Transverse colon (tissue), 4 donors: ENCODE data around the gene EED. TPM values are rescaled to one million over a fixed set of nuclear protein-coding genes. Genes with fewer than 3 reads are reported as not detected.
A peak's percentile ranks its signal among the peaks of the same experiment; 100 is the strongest.
"Not testable (repeated sequence)": the region's sequence is repeated elsewhere in the genome, so short reads cannot be mapped to it uniquely, and the experiment has no call there.

ENCODE experiments used
- DNase-seq: peaks from one replicate; pipeline ENCODE4 v3.0.0-alpha.2; 2019
- H3K27ac ChIP-seq, 4 donors: fragments of 200-600 bp; sonication (generic); 2 replicates each; pipeline ENCODE4 v1.5.1; 2016 to 2018; ENCODE audit warnings: inconsistent platforms in 4 of 4
- H3K27me3 ChIP-seq: fragments of 200-600 bp; sonication (generic); 2 replicates; pipeline ENCODE4 v1.5.1; 2017; ENCODE audit warnings: inconsistent platforms
- H3K36me3 ChIP-seq, 4 donors: fragments of 200-600 bp; sonication (generic); 2 replicates each; pipeline ENCODE4 v1.5.1; 2017 to 2019; ENCODE audit warnings: inconsistent platforms in 4 of 4
- H3K4me1 ChIP-seq, 4 donors: fragments of 200-600 bp; sonication (generic); 2 replicates each; pipeline ENCODE4 v1.5.1; 2017 to 2020; ENCODE audit warnings: inconsistent platforms in 4 of 4
- H3K4me3 ChIP-seq, 4 donors: fragments of 200-600 bp; sonication (generic); 1 replicate in 1 of 4; 2 replicates in 3 of 4; pipeline versions ENCODE4 v1.5.1 to v1.6.1; 2017 to 2019; ENCODE audit warnings: inconsistent platforms in 4 of 4
- H3K9me3 ChIP-seq, 2 donors: fragments of 200-600 bp; sonication (generic); 2 replicates each; pipeline ENCODE4 v1.5.1; 2017 to 2019; ENCODE audit warnings: inconsistent platforms in 2 of 2
- EP300 ChIP-seq: sonication (generic); formaldehyde crosslinking; IDR thresholded peaks from one replicate; pipeline ENCODE4 v1.6.1; 2017; ENCODE audit warnings: antibody characterized with exemption, low read depth
- POLR2A ChIP-seq: fragments of 450-650 bp; IDR thresholded peaks from one replicate; pipeline ENCODE4 v1.6.1; 2016; ENCODE audit warnings: antibody characterized with exemption, mild to moderate bottlenecking, moderate library complexity
- POLR2AphosphoS5 ChIP-seq, 3 donors: sonication (generic); formaldehyde crosslinking; IDR thresholded peaks; one replicate each; pipeline ENCODE4 v1.6.1; 2016; ENCODE audit warnings: antibody characterized with exemption in 3 of 3
- WGBS, 2 donors: methylation state at CpG; one replicate each; pipeline ENCODE4 v1.1.5; 2018; ENCODE audit warnings: low coverage in 1 of 2; 5-methylcytosine and 5-hydroxymethylcytosine counted together
- in situ Hi-C, 4 donors: fragments of 200-750 bp; cut with MboI; loops; one replicate each; pipeline versions ENCODE4 v1.15.0 to v1.15.1; 2017; ENCODE audit warnings: low sequenced_read_pairs in 3 of 4, low pct_ligation_motif_present in 1 of 4, low pct_unique_long_range_greater_than_20kb in 1 of 4
- intact Hi-C: fragments of 100-400 bp; cut with DNase I; formaldehyde crosslinking; loops from one replicate; pipeline ENCODE4 v1.15.1; 2023; ENCODE audit warnings: low total_unique reads
- total RNA-seq, 4 donors: library from RNA; depleted of rRNA; stranded (reverse); fragments of >200 nt; gene quantifications; one replicate each; pipeline ENCODE4 v1.1.0, GENCODE V29; 2016
- TF ChIP-seq, protein P1 (sequence below), 5 experiments: fragments of 200-600 bp in 3 of 5; fragments of 450-650 bp in 2 of 5; sonication (generic) in 3 of 5; IDR thresholded peaks; 1 replicate in 2 of 5; 2 replicates in 3 of 5; pipeline ENCODE4 v1.5.1; 2016 to 2017; ENCODE audit warnings: antibody characterized with exemption in 5 of 5, inconsistent platforms in 3 of 5, mild to moderate bottlenecking in 2 of 5, moderate library complexity in 1 of 5

The EED gene
- total RNA-seq, 4 donors from 2014 or later: 2.8 to 43.5 (median 23.5) TPM

DNA sequence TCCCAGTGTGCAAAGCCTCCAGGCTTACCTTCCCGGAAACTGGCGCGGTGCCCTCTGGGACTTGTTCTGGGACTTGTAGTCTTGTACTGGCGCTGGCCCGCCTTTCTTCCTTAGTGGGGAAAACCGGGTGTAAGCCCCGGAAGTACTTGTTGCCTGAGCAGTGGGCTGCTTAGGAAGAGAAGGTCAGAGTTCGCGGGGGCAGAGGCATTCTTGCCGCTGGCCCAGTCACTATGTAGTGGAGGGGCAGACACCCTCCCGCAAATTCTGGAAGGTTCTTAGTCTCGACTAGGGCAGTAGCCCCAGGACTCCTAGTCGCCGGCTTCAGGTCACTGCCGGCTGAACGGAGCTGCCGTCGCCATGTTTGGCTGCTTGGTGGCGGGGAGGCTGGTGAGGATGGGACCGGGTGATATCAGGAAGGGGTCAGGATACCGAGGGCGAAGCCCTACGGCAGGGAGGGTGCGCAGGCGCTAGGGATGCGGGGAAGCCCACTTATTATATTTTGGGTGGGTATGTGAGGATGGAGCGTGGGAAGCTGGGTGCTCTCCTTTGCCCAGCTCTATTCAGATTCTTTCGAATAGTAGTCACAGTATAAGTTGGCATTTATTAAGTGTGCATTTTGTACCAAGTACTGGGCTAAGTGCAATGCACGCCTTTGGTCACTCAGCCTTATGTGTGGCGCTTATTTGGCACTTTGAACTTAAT, 57.7 kb downstream of the EED start, which contains the start of gene HIKESHI:
Gene HIKESHI (plus strand): TSS at position 149 of the 702 bp plus-strand sequence. CDS start 209 bp downstream, at position 358.
- intact Hi-C loops (no loop called here), in situ Hi-C loops (no loop called here)
- peak within 1 kb of the TSS; percentile 65 to 96 (median 83) for H3K4me3 ChIP-seq
- H3K9me3 ChIP-seq: no peaks in the 10 kb centered on the region
- peak within 1 kb of the TSS; percentile 86 to 92 (median 87) for H3K27ac ChIP-seq
- 0 to 1% methylated on average over 3 to 20 of the region's 30 CpGs for WGBS, 2 donors
- TF ChIP-seq, protein P1, sequence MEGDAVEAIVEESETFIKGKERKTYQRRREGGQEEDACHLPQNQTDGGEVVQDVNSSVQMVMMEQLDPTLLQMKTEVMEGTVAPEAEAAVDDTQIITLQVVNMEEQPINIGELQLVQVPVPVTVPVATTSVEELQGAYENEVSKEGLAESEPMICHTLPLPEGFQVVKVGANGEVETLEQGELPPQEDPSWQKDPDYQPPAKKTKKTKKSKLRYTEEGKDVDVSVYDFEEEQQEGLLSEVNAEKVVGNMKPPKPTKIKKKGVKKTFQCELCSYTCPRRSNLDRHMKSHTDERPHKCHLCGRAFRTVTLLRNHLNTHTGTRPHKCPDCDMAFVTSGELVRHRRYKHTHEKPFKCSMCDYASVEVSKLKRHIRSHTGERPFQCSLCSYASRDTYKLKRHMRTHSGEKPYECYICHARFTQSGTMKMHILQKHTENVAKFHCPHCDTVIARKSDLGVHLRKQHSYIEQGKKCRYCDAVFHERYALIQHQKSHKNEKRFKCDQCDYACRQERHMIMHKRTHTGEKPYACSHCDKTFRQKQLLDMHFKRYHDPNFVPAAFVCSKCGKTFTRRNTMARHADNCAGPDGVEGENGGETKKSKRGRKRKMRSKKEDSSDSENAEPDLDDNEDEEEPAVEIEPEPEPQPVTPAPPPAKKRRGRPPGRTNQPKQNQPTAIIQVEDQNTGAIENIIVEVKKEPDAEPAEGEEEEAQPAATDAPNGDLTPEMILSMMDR (IDR thresholded peaks at IDR 0.05): no peak
- TF ChIP-seq POLR2A (peak; percentile 64), POLR2AphosphoS5 (IDR thresholded peaks at IDR 0.05) (peak in 2 of 3 donors; percentile 75 to 84), EP300 (no peak)
- DNase-seq: peak; percentile 100
- no peaks in the 10 kb centered on the region for H3K36me3 ChIP-seq
- H3K27me3 ChIP-seq: no peaks in the 10 kb centered on the region
- peaks cover 0 to 14% (median 9%) of the 10 kb centered on the region in 4 donors for H3K4me1 ChIP-seq

- no peaks in the 10 kb centered on the region for H3K9me3 ChIP-seq
- no peak for DNase-seq
- peak overlapping the region in 3 of 4 donors; percentile 65 to 96 (median 74) for H3K4me3 ChIP-seq
- H3K4me1 ChIP-seq: peaks cover 0 to 14% (median 9%) of the 10 kb centered on the region in 4 donors
- WGBS, 2 donors: 70 to 75% methylated on average over 2 of the region's 2 CpGs
- intact Hi-C loops (no loop called here), in situ Hi-C loops (no loop called here)
- TF ChIP-seq EP300 (no peak), POLR2AphosphoS5 (IDR thresholded peaks at IDR 0.05) (no peak), POLR2A (no peak)
- TF ChIP-seq, protein P1 (IDR thresholded peaks at IDR 0.05): no peak
- H3K27ac ChIP-seq: peak overlapping the region in 1 of 4 donors; percentile 92
- no peaks in the 10 kb centered on the region for H3K36me3 ChIP-seq
- no peaks in the 10 kb centered on the region for H3K27me3 ChIP-seq
Observed at GRCh38 chr11:86303257-86303656, 58.7 kb downstream of the EED start.

GRCh38 chr11:86308710-86309109, 64.2 kb downstream of the EED start:
- in situ Hi-C loops, H3K27me3 ChIP-seq, H3K36me3 ChIP-seq, H3K9me3 ChIP-seq, H3K4me1 ChIP-seq, intact Hi-C loops, H3K27ac ChIP-seq, H3K4me3 ChIP-seq, DNase-seq: not testable (repeated sequence)
- 90 to 94% methylated on average over 2 to 4 of the region's 4 CpGs for WGBS, 2 donors

DNA sequence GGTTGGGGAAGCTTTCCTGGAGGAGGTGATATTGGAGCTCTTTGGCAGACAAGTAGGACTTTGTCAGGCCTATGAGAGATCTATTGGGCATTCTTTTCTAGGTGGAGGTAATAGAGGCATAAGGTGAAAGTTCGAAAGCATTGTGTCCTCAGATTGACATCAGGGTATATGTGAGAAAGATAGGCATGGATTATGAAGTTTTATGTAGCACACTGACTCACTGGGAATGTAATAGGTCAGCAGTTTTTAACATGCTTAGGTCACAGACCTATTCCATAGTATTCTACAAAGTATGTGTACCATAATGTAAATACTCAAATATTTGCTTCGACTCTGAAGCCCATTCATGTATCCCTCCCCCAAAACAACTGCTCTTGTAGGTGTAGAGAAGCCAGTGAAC, 69.2 kb downstream of the EED start:
- peaks cover 0 to 4% (median 0%) of the 10 kb centered on the region in 4 donors for H3K4me1 ChIP-seq
- 96% methylated on average over 2 of the region's 2 CpGs for WGBS, 2 donors

DNA sequence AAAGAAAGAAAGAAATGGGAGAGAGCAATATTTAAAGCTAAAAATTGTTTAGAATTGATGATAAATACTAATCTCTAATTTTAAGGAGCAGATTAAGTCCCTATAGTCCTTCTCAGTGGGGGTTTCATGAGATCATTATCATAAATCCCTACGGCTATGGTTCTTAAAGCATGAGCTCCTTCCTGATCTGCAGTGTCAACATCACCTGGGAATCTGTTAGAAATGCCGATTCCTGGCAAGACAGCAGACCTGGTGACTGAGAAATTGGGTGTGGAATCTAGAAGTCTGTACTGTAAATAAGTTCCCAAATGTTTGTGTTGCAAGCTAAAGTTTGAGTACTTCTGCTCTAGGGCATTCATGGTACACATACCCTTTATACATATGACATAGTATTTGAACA, 70.1 kb downstream of the EED start:
- DNase-seq: no peak
- Histone ChIP-seq H3K27me3 (no peaks in the 10 kb centered on the region), H3K9me3 (no peaks in the 10 kb centered on the region), H3K27ac (no peak overlapping the region), H3K4me3 (no peak overlapping the region), H3K4me1 (peaks cover 0 to 4% (median 0%) of the 10 kb centered on the region in 4 donors), H3K36me3 (peaks cover 0 to 8% (median 3%) of the 10 kb centered on the region in 4 donors)
- intact Hi-C loops (no loop called here), in situ Hi-C loops (no loop called here)
- TF ChIP-seq POLR2A (no peak), POLR2AphosphoS5 (IDR thresholded peaks at IDR 0.05) (no peak), EP300 (no peak)
- TF ChIP-seq, protein P1 (IDR thresholded peaks at IDR 0.05): no peak
- WGBS, 2 donors: 87 to 94% methylated on average over 2 of the region's 2 CpGs

More for the DNA sequence above, 69.2 kb downstream of the EED start:
- Histone ChIP-seq H3K27ac (no peak overlapping the region), H3K4me3 (no peak overlapping the region), H3K9me3 (no peaks in the 10 kb centered on the region), H3K27me3 (no peaks in the 10 kb centered on the region), H3K36me3 (peaks cover 0 to 8% (median 3%) of the 10 kb centered on the region in 4 donors)
- in situ Hi-C loops: no loop called here
- intact Hi-C loops: no loop called here
- no peak for DNase-seq
- TF ChIP-seq POLR2A (no peak), POLR2AphosphoS5 (IDR thresholded peaks at IDR 0.05) (no peak)
